ENCODE results near the gene TCP1.
A peak's percentile ranks its signal among the peaks of the same experiment; 100 is the strongest.

Gene TCP1

GRCh38 chr6:159777240-159777904 is 12.0 kb downstream of the TCP1 start:
- no peak for DNase-seq
- TF ChIP-seq POLR2A (IDR thresholded peaks at IDR 0.05; ENCODE audit: low read length) (no peak), GATA1 (IDR thresholded peaks at IDR 0.05; ENCODE audit: low read depth, low read length) (no peak)

GRCh38 chr6:159772196-159772595 is 17.2 kb downstream of the TCP1 start:
- no peak for TF ChIP-seq GATA1 (IDR thresholded peaks at IDR 0.05; ENCODE audit: low read depth, low read length)
- no peak for TF ChIP-seq POLR2A (IDR thresholded peaks at IDR 0.05; ENCODE audit: low read length)
- DNase-seq = no peak

GRCh38 chr6:159769470-159769869 is 19.9 kb downstream of the TCP1 start:
- DNase-seq = no peak
- TF ChIP-seq GATA1 (IDR thresholded peaks at IDR 0.05; ENCODE audit: low read depth, low read length) = no peak
- TF ChIP-seq POLR2A (IDR thresholded peaks at IDR 0.05; ENCODE audit: low read length) = no peak

GRCh38 chr6:159766906-159767305 is 22.5 kb downstream of the TCP1 start:
- TF ChIP-seq GATA1 (IDR thresholded peaks at IDR 0.05; ENCODE audit: low read depth, low read length) = no peak
- no peak for TF ChIP-seq POLR2A (IDR thresholded peaks at IDR 0.05; ENCODE audit: low read length)
- no peak for DNase-seq

- TF ChIP-seq GATA1 (IDR thresholded peaks at IDR 0.05; ENCODE audit: low read depth, low read length) = no peak
- TF ChIP-seq POLR2A (IDR thresholded peaks at IDR 0.05; ENCODE audit: low read length) = no peak
- DNase-seq = peak; percentile 45 to 56
These were observed 26.6 kb downstream of the TCP1 start for GRCh38 chr6:159762681-159763293.

GRCh38 chr6:159761873-159762680 is 27.3 kb downstream of the TCP1 start, which contains the start of gene ACAT2:
Gene ACAT2, plus strand, starts transcription at chr6:159762045. Its CDS starts 43 bp downstream, at chr6:159762088.
- TF ChIP-seq GATA1 (IDR thresholded peaks at IDR 0.05; ENCODE audit: low read depth, low read length) (no peak), POLR2A (IDR thresholded peaks at IDR 0.05; ENCODE audit: low read length) (peak; percentile 85)
- peak; percentile 94 to 95 for DNase-seq

- TF ChIP-seq POLR2A (IDR thresholded peaks at IDR 0.05; ENCODE audit: low read length) (no peak), GATA1 (IDR thresholded peaks at IDR 0.05; ENCODE audit: low read depth, low read length) (no peak)
- peak in 1 of 2 experiments; percentile 71 for DNase-seq
These were observed 28.1 kb downstream of the TCP1 start for GRCh38 chr6:159761129-159761872.

- TF ChIP-seq POLR2A (IDR thresholded peaks at IDR 0.05; ENCODE audit: low read length) = no peak
- no peak for TF ChIP-seq GATA1 (IDR thresholded peaks at IDR 0.05; ENCODE audit: low read depth, low read length)
These were observed 28.8 kb downstream of the TCP1 start for GRCh38 chr6:159760602-159761057.

GRCh38 chr6:159759645-159760044 is 29.8 kb downstream of the TCP1 start:
- no peak for DNase-seq

More at GRCh38 chr6:159760602-159761057, 28.8 kb downstream of the TCP1 start:
- DNase-seq = peak in 1 of 2 experiments; percentile 38

GRCh38 chr6:159758031-159759001 is 31.1 kb downstream of the TCP1 start:
- TF ChIP-seq POLR2A (IDR thresholded peaks at IDR 0.05; ENCODE audit: low read length) = no peak
- TF ChIP-seq GATA1 (IDR thresholded peaks at IDR 0.05; ENCODE audit: low read depth, low read length) = no peak
- peak in 1 of 2 experiments; percentile 9 for DNase-seq

More at GRCh38 chr6:159759645-159760044, 29.8 kb downstream of the TCP1 start:
- TF ChIP-seq GATA1 (IDR thresholded peaks at IDR 0.05; ENCODE audit: low read depth, low read length) (no peak), POLR2A (IDR thresholded peaks at IDR 0.05; ENCODE audit: low read length) (no peak)

GRCh38 chr6:159756508-159756907 is 32.9 kb downstream of the TCP1 start:
- TF ChIP-seq POLR2A (IDR thresholded peaks at IDR 0.05; ENCODE audit: low read length) (no peak), GATA1 (IDR thresholded peaks at IDR 0.05; ENCODE audit: low read depth, low read length) (no peak)
- DNase-seq = no peak
